ENCODE results near the gene TEKT5.

TEKT5 gene

GRCh38 chr16:10666291-10666690 is 28.4 kb downstream of the TEKT5 start:
- no peak for DNase-seq (ENCODE audit: extremely low read depth, low read depth)
- TF ChIP-seq CTCF (IDR thresholded peaks at IDR 0.05; ENCODE audit: low read depth, low read length, missing control alignments) = no peak
- H3K4me3 ChIP-seq (replicated peaks; ENCODE audit: low read depth, low read length) = no peak overlapping the region

- TF ChIP-seq CTCF (IDR thresholded peaks at IDR 0.05; ENCODE audit: low read depth, low read length, missing control alignments) = no peak
- DNase-seq (ENCODE audit: extremely low read depth, low read depth) = no peak
- no peak overlapping the region for H3K4me3 ChIP-seq (replicated peaks; ENCODE audit: low read depth, low read length)
These were observed 29.6 kb downstream of the TEKT5 start for GRCh38 chr16:10665166-10665565.

DNA sequence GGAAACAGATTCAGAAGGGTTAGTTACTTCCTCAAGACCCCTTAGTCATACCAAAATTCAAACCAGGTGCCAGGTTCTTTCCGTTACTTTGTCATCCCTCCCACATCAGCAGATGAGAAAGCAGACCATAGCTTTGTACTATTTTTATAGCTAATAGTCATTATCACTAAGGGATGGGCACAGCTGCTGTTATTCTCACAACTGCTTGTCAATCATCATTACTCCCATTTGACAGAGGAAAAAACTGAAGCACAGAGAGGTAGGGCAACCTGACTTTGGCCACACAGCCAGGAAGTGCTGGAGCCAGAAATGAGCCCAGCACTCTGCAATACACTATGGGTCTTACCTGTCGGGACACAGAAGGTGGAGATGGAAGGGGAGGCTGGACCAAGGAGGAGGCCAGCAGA is 30.0 kb downstream of the TEKT5 start:
- no peak for DNase-seq (ENCODE audit: extremely low read depth, low read depth)
- no peak overlapping the region for H3K4me3 ChIP-seq (replicated peaks; ENCODE audit: low read depth, low read length)
- TF ChIP-seq CTCF (IDR thresholded peaks at IDR 0.05; ENCODE audit: low read depth, low read length, missing control alignments) = no peak

GRCh38 chr16:10663744-10664143 is 31.0 kb downstream of the TEKT5 start:
- no peak for DNase-seq (ENCODE audit: extremely low read depth, low read depth)
- TF ChIP-seq CTCF (IDR thresholded peaks at IDR 0.05; ENCODE audit: low read depth, low read length, missing control alignments) = no peak
- no peak overlapping the region for H3K4me3 ChIP-seq (replicated peaks; ENCODE audit: low read depth, low read length)

DNA sequence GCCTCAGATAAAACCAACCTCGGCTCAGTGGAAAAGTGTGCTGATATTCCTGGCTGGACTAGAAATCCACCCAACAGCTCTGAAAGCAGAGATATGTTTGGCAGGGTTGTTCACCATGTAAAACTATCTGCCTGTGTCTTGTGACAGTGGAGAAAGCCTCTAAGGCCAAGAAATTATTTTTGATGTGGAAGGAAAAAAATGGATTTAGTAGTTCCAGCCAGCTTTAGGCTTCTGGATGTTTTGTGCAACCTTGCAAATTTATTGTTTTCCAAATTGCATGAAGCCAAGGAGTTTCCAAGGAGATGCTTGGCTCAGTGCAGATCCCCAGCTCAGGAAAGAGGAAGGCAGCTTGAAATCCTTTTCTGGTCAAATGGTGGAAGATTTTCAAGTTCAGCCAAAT is 31.6 kb downstream of the TEKT5 start:
- no peak overlapping the region for H3K4me3 ChIP-seq (replicated peaks; ENCODE audit: low read depth, low read length)
- no peak for TF ChIP-seq CTCF (IDR thresholded peaks at IDR 0.05; ENCODE audit: low read depth, low read length, missing control alignments)
- no peak for DNase-seq (ENCODE audit: extremely low read depth, low read depth)

DNA sequence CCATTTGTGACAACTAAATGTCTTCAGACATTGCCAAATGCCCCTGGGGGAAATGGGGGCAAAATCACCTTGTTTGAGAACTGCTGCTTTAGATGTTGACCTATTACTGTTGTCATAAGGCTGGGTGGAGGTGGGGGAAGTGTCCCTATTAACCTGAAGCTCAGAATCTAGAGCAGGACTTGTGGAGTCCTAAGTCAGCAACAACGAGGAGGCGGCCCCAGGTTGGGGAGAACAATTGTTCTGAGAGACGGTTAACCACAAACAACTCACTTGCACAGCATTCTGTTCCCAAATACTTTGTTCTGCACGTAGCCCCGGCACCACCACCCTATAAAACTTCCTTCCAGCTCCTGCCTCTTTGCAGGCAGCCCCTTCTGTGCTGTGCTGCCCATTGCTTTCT is 32.5 kb downstream of the TEKT5 start:
- no peak overlapping the region for H3K4me3 ChIP-seq (replicated peaks; ENCODE audit: low read depth, low read length)
- DNase-seq (ENCODE audit: extremely low read depth, low read depth) = no peak
- TF ChIP-seq CTCF (IDR thresholded peaks at IDR 0.05; ENCODE audit: low read depth, low read length, missing control alignments) = no peak

DNA sequence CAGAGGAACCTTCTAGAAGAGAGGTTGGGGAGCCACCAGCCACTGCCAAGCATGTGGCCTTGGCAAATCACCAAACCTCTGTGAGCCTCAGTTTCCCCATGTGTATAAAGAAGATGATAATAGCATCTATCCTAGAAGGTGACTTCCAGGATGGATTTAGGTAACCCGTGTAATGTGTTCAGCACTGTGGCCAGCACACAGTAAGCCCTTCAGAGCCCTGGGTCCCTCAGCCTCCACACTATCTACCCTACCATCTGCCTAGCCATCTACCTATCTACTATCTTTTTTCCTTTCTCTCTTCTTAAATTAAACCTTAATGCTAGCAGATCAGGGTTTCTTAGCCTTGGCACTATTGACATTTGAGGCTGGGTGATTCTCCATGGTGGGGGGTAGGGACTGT is 33.0 kb downstream of the TEKT5 start:
- no peak for DNase-seq (ENCODE audit: extremely low read depth, low read depth)
- H3K4me3 ChIP-seq (replicated peaks; ENCODE audit: low read depth, low read length) = no peak overlapping the region
- no peak for TF ChIP-seq CTCF (IDR thresholded peaks at IDR 0.05; ENCODE audit: low read depth, low read length, missing control alignments)
